Fibroblast of skin of left biceps (primary cell): ENCODE measurements around the gene TMEM38A.

Experiments
- DNase-seq, 2 experiments: peaks; one replicate each; pipeline ENCODE4 v3.0.0-alpha.2; 2013; ENCODE audit warnings: low read depth in 2 of 2

The TMEM38A gene, protein sequence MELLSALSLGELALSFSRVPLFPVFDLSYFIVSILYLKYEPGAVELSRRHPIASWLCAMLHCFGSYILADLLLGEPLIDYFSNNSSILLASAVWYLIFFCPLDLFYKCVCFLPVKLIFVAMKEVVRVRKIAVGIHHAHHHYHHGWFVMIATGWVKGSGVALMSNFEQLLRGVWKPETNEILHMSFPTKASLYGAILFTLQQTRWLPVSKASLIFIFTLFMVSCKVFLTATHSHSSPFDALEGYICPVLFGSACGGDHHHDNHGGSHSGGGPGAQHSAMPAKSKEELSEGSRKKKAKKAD

DNA sequence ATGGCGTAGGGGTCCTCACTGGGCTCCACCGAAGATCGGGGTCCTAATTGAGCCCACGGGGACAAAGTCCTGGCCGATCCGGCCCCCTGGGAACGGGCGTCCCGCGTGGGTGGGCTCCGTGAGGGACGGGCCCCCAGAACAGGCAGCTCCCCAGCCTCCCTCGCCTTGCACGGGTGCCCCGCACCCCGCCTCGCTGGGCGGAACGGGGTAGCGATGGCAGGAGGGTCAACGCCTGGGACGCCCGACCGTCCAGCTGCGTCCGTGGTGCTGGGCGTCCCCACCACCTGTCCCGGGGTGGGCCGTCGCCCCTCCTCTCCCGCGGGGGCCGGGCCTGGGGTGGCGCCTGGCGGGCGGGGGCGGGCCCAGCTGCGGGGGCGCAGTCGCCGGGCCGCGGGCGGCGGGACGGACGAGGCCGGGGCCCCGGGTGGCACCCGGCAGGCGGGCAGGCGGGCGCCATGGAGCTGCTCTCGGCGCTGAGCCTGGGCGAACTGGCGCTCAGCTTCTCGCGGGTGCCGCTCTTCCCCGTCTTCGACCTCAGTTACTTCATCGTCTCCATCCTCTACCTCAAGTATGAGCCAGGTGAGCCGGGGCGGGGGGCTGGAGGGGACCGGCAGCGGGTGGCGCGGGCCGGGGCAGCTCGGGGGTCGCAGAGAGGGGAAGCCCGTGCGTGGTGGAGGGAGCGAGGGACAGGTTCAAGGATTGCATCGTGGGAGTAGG lies at the start of gene TMEM38A:
Gene TMEM38A, plus strand, starts transcription at position 377 of the 717 bp plus-strand sequence. Its CDS starts 79 bp downstream, at position 456.
- DNase-seq, result no peak

GRCh38 chr19:16612636-16613035 lies 48.3 kb upstream of the TMEM38A start:
- no peak for DNase-seq

DNA sequence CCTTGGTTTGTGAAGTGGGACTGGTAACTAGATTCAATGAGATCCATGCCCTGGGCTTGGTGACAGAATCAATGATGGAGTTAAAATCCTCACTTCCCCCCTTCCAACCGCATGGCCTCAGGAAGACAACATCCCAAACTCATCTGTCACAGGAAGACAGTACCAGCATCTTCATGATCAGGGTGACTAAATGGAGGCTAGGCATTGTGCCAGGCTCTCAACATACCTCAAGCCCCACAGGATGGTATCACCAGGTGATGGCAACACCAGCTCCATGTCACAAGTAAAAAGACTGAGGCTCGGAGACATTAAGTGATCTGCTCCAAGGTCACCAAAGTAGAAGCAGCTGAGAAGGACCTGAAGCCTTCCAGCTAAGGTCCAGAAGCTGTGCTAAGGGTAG lies 47.1 kb upstream of the TMEM38A start:
- DNase-seq, result no peak

GRCh38 chr19:16614941-16615340 lies 46.0 kb upstream of the TMEM38A start:
- DNase-seq, result no peak

- DNase-seq, result no peak
Measured at GRCh38 chr19:16615808-16616207, 45.1 kb upstream of the TMEM38A start.

DNA sequence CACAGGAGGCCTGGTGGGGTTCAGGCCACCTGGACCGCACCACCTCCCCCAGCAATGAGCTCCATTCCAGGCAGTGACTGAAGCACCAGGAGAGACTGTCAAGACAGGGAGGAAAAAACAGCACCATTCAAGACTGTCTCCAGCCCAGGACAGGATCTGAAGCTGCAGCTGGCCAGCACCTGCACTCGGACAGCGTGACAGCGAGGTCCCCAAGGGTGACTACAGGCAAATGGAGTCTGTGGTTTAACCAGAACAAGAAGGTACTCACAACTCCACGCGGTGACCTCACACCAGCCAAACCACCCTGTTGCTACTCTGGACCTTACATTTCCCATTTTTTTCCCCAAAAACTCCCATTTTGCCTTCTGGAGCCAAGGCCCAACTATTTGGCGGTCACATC lies 42.7 kb upstream of the TMEM38A start:
- DNase-seq, result no peak

- DNase-seq, result no peak
Measured at GRCh38 chr19:16619457-16619856, 41.5 kb upstream of the TMEM38A start.

- DNase-seq, result no peak
Measured at GRCh38 chr19:16620018-16620417, 40.9 kb upstream of the TMEM38A start.

GRCh38 chr19:16620584-16620983 lies 40.4 kb upstream of the TMEM38A start:
- DNase-seq, result no peak

DNA sequence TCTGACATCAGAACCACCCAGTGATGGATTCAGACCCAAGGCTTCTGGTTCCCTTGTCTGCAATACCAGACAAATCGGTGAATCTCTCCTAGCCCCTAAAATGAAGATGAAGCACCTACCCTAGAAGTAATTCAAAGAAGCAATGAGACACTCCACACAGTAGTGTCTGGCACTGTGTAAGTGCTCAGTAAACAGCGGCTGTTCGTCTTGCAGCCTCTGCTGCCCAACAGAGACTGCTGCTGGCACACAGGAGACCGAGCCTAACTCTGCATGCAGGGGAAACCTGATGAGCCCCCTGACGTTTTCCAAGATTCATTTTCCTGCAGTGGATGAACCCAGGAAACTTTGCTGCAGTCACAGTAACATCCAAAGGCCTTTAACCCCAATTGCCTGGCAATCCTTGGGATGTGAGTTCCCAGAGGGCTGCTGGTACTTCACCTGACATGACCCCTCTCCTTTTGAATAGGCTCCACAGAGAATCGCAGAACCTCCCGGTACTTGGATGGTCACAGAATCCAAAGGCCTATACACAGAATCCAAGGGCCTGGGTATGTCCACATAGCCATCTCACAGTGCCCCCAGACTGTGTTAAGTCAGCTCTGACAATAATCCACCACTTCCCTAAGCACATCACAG lies 39.7 kb upstream of the TMEM38A start:
- DNase-seq, result no peak

DNA sequence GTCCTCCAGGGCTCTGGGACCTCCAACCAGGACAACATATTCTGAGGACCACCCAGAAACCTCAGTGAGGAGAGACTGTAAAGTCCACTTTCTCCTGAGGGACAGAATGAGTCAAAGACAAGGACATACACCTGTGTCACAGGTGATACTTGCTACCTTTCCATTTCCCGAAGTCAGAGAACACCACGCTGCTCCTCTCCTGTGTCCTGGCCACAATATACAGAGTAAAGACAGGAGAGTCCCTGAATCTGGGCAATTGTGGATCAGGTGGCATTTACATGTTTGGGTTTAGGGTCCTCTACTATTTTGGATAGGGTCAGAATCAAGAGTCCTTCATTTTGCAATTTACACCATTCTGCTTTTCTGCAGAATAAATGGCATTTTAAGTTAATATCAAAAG lies 37.9 kb upstream of the TMEM38A start:
- DNase-seq, result no peak

DNA sequence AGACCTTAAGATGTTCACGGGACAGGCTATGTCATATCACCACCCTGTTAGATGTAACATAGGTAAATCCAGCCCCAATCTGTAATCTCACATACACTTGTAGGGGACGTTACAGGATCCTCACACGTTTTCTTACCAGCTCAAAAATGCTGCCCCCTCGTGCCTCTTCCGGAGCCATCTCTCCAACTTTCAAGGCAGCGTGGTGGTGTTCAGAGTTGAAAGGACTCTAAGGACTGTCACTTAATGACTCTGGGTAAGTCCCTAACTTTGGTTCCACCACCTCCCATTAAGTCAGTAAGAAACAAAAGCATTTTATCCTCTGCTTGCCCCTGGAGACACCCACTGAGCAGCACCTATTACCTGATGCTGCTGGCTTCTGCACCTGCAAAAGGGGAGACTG lies 37.4 kb upstream of the TMEM38A start:
- DNase-seq, result no peak

DNA sequence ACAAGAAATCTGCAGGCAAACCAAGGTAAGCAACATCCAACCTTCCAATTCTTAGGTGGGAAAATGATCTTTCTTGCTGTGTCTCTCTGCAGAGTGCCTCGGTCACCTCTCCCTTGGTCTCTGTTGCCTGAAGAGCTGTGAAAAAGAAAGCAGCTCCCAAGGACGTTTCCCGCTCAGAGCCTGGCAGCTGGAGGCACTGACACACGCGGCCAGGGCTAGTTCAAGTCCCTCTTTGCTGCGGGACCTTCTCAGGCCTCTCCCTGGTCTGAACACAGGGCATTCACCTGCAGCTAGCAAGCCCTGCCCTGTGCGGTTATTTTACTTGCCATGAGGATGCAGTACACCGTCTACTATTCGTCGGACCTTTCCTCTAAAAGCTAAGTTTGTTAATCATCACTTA lies 36.7 kb upstream of the TMEM38A start:
- DNase-seq, result no peak

DNA sequence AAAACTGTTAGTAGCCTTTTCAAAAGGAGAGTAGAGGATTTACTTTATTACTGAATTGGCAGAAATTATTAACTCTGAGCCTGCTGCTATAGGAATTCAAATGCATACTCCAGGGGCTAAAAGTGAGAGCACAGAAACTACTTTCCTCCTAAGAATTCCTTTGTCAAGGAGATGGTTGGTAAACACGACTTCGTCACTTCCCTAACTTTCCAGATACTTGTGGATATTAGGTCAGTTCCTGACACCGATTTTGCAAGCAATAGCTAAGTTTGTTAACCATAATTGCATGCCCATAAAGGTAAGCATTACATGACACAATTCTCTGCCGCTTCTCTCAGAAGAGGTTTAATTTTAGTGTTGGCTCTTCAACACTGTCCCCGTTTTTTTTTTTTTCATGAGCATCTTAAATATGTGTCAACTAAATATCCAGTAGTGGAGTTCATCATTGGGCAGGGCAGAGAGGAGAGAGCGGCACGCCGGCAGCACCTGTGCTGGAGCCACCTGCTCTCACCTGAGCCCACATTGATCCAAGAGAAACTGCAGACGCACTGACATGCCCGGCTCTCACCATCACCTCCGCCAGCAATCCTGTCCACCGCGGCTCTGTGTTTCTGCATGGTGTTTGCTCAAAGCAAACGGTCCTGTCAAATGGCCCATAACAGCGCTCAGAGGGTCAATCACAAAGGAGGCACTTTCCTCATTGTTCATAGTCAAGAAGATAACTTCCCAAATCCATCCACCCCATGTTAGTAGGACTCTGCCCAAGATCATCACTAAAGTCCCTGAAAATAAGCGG lies 35.6 kb upstream of the TMEM38A start:
- no peak for DNase-seq

DNA sequence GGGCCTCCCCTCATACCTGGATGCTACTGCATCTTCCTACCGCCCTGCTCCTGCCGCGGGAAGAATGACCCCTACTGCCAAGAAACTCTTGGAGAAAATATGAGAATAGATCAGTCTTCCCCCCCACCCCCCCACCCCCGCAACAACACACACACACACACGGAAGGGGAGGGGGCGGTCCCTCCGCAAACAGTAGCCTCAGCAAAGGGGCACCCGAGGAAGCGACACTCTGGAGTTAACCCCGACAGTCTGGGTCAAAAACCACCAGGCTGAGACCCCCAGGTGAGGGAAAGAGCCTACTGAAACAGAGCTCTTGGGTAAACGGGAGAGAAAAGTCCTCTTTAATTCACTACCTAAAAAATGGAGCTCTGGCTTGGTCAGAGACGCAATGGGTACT lies 34.1 kb upstream of the TMEM38A start:
- DNase-seq, result no peak

DNA sequence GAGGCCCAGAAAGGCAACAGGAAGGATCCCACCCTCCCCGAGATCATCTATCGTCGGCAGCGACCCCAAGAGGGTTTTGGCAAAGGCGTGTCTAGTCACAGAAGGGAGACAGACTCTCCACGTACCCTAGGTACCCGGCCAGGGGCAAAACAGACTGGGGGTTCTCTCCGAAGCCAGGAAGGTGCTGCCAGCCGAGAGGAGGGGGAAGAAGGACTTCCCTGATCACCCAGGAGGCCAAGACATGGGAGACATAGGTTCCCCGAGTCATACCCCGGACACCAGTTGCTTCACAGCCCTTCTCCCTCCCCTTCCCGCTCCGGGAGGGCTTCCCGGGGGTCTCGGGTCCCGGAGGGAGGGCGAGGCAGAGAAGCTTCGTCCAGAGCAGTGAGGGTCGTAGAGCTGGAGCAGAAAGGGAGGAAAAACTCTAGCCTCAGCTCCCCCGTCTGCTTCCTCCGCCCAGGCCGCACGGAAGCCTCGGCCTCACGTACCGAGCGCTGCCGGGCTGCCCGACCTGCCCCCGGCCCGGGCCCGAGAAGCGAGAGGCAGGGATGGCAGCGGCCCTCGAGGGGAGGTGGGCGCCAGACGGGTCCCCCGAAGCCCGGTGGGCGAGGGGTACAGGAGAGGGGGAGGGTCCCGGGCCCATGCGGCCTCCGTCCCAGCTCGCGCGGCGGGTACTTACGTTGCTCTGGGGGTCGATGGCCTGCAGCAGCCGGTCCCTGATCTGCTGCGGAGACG lies 33.6 kb upstream of the TMEM38A start:
- no peak for DNase-seq

DNA sequence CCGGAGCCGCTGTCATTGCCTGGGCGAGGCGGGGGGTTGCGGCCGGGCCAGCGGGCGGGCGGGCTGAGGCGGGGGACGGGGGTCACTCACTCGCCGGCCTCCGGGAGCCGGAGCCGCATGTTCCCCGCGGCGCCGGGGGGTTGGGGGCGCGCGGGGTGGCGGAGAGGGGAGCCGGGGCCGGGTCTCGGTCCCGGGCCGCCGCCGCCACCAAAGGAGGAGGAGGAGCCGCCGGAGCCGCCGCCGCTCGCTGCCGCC lies 33.1 kb upstream of the TMEM38A start:
- no peak for DNase-seq

DNA sequence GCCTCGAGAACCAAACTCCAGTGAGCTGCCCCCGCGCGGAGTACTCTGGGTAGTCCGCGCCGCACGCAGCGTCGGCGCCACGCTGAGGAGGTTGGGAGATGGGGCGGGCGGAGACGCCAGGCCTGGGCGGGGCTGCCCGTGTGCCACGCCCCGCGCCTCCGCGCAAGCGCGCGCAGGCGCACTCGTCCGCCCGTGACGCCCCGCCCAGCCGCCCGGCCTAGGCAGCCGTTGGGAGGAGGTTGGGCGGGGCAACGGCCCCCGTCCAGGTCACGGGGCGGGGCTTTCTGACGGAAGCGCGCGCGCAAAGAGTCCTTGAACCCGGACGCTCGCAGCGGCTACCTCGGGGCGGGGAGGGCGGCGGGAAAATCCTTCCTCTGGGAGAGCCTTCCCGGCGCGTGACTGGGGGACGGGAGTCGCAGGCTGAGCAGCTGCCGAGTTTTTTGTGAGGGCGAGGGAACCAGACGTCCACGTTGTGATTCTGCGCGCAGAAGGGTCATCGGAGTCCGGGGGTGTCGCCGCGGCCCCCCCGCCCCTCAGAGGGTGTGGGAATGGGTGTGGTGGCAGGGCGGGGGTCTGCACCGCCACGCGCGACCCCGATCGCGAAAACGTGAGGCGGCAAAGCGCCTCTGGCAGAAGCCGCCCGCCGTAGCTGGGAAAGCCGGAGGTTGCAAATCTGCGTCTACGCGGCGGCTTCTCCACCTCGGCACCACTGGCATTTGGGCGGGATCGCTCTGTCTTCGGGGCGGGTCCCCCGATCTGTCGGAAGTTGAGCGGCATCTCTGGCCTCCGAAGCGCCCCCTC lies 32.6 kb upstream of the TMEM38A start, which contains the start of gene MED26:
Gene MED26, minus strand, starts transcription at position 22 of the 801 bp plus-strand sequence. CDS start 261 bp downstream, outside the sequence.
- peak; percentile 83 to 84 for DNase-seq

DNA sequence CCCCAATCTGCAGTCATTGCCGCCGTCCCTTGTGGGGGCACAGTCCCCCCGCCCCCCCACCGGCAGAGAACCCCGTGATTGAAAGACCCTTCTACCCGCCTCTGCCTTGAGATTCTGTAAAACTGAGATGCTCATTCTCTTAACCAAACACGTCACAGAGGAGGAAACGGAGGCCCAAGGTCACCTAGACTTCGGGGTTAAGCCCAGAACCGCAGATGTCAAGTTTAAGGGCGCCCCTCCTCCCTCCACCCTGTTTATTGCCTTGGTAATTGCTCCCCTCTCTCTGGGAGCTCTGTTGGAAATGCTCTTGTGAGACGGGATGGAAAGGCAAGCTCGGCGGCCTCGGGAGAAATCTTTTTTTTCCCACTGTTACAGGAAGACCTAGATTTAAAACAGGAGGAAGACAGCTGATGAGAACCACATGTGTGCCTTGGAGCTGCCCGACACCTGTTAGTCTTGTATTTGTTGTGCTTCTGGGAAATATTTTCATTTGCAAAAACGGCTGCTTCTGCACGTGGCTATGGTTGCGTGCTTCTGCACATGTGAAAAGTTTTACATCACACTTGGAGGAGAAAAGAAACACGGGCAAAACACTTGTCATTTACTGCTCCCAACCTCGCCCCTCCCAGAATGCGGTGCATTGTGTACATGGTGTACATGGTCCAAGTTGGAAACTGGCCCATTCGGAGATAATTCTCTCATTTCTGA lies 31.8 kb upstream of the TMEM38A start:
- DNase-seq, result peak; percentile 24 to 35

DNA sequence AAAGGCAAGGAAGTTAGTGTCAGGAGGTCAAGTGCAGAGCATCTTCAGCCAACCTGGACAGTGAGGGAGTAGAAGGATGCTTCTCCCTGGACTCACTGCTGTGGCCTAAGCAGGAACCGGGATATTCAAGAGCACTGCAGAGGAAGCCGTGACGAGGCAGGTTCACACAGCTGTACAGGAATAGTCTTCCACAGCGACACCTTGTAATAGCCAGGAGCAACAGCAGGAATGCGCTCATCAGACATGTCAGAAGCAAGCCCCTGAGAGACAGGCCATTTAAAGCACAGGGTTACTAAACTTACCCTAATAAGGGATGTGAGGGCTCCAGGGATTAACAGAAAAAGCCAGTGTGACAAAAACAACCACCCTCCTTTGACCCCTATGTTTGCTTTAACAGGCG lies 29.5 kb upstream of the TMEM38A start:
- DNase-seq, result no peak
